ENCODE measurements around the gene BAIAP2.
"Not testable (repeated sequence)": the region's sequence is repeated elsewhere in the genome, so short reads cannot be mapped to it uniquely, and the experiment has no call there.

The BAIAP2 gene

DNA sequence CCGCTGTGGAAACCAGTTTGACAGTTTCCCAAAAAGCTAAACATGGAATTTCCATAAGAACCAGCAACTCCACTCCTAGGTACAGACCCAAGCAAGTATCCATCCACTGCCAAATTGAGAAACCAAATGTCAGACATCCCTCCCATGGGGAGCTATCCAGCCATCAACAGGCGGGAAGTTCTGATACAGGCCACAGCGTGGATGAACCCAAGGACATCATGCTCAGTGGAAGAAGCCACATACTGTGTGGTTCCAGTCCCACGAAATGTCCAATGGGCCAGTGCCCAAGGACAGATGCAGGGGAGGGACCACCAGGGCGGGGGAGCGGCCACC lies 12.6 kb upstream of the BAIAP2 start:
- DNase-seq = no peak

GRCh38 chr17:81025065-81025740 lies 9.7 kb upstream of the BAIAP2 start:
- no peak for DNase-seq

DNA sequence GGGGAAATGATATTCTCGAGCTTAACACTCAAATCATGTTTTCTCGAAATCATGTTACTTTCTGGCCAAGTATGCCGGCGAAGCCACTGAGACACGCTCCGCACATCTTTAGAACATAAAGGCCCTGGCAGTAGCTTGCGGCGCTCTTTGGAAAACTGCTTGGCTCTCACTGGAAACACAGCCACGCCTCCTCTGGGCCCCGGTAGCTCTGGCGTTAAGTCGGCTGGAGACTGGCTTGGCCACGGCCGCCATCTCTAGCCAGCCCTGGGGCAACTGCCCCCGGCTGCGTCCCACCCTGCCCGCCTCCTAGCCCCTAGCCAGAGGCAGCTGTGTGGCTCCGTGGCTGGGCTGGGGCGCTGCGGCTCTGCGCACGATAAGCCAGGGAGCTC lies 9.2 kb upstream of the BAIAP2 start:
- no peak for DNase-seq

- no peak for DNase-seq
Measured at GRCh38 chr17:81026266-81027036, 8.5 kb upstream of the BAIAP2 start.

- DNase-seq = no peak
Measured at GRCh38 chr17:81027038-81027437, 7.9 kb upstream of the BAIAP2 start.

- no peak for DNase-seq
Measured at GRCh38 chr17:81027591-81028505, 7.1 kb upstream of the BAIAP2 start.

GRCh38 chr17:81028506-81028858 lies 6.5 kb upstream of the BAIAP2 start:
- DNase-seq = no peak

DNA sequence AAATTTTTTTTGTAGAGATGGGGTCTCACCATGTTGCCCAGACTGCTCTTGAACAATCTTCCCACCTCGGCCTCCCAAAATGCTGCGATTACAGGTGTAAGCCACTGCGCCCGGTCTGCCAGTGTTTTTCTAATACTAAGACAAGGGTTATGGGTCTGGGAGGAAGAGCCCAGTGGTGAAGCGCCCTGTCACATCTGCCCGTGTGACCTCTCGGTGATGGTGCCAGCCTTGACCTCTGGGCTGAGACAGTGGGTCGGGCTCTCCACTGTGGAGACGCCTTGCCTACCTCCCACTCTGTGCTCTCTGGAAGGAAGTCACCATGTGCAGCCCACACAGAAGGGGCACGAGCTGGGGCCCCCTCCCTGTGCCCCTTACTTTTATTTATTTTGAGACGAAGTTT lies 5.1 kb upstream of the BAIAP2 start:
- no peak for DNase-seq

DNA sequence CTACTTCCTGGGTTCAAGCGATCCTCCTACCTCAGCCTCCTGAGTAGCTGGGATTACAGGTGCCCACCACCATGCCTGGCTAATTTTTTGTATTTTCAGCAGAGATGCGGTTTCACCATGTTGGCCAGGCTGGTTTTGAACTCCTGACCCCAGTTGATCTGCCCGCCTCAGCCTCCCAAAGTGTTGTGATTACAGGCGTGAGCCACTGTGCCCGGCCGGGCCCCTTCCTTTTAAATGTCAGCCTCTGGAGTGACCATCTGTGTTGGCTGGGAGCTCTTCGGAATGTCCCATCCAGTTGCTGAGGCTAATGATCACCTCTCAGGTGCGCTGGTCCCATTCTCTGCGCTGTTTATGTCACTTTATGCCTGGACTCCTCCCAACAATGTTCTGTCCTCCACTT lies 4.6 kb upstream of the BAIAP2 start:
- DNase-seq = not testable (repeated sequence)

- DNase-seq = no peak
Measured at GRCh38 chr17:81030741-81031565, 4.0 kb upstream of the BAIAP2 start.

- DNase-seq = no peak
Measured at GRCh38 chr17:81031566-81032550, 3.1 kb upstream of the BAIAP2 start.

- DNase-seq = no peak
Measured at GRCh38 chr17:81032641-81033480, 2.1 kb upstream of the BAIAP2 start.

- DNase-seq = peak; percentile 50
Measured at GRCh38 chr17:81033535-81034167, 1.3 kb upstream of the BAIAP2 start.

GRCh38 chr17:81034168-81034777 lies 678 bp upstream of the BAIAP2 start:
- no peak for DNase-seq

GRCh38 chr17:81035521-81036196 lies 708 bp downstream of the BAIAP2 start:
- no peak for DNase-seq

- DNase-seq = no peak
Measured at GRCh38 chr17:81036197-81036941, 1.4 kb downstream of the BAIAP2 start.

GRCh38 chr17:81037026-81037797 lies 2.3 kb downstream of the BAIAP2 start:
- DNase-seq = no peak
